Fibroblast of villous mesenchyme (primary cell): Measurements from ENCODE around the gene TMEM17. TPM values are rescaled to one million over a fixed set of nuclear protein-coding genes. Genes with fewer than 3 reads are reported as not detected.
"Not testable (repeated sequence)": the region's sequence is repeated elsewhere in the genome, so short reads cannot be mapped to it uniquely, and the experiment has no call there.

Experiments used
- DNase-seq: peaks from one replicate; pipeline ENCODE4 v3.0.0-alpha.2; 2010; ENCODE audit warnings: low read depth
- H3K4me3 ChIP-seq: 2 replicates; pipeline ENCODE4 v1.5.1; 2011; ENCODE audit warnings: low read depth, mild to moderate bottlenecking, low read length
- CTCF ChIP-seq: IDR thresholded peaks from 2 replicates; pipeline ENCODE4 v1.5.1; 2012; ENCODE audit warnings: low read depth, mild to moderate bottlenecking, low read length; ENCODE audit not compliant: insufficient read depth
- total RNA-seq: library from RNA; depleted of rRNA; stranded (reverse); fragments of >200 nt; gene quantifications from 2 replicates; pipeline ENCODE4 v1.2.3, GENCODE V29; 2012

TMEM17 gene
- total RNA-seq, 1 donor: 3.0 TPM

- H3K4me3 ChIP-seq: no peak overlapping the region
- no peak for DNase-seq
- no peak for TF ChIP-seq CTCF
Measured at GRCh38 chr2:62527478-62528210, 21.6 kb upstream of the TMEM17 start.

GRCh38 chr2:62526531-62527381 is 20.8 kb upstream of the TMEM17 start:
- DNase-seq: no peak
- H3K4me3 ChIP-seq: no peak overlapping the region
- TF ChIP-seq CTCF: no peak

- H3K4me3 ChIP-seq: no peak overlapping the region
- no peak for DNase-seq
- no peak for TF ChIP-seq CTCF
Measured at GRCh38 chr2:62525549-62526269, 19.7 kb upstream of the TMEM17 start.

GRCh38 chr2:62524293-62524941 is 18.4 kb upstream of the TMEM17 start:
- H3K4me3 ChIP-seq: no peak overlapping the region
- no peak for TF ChIP-seq CTCF
- peak; percentile 47 for DNase-seq

- DNase-seq, H3K4me3 ChIP-seq: not testable (repeated sequence)
Measured at GRCh38 chr2:62521061-62521460, 15.1 kb upstream of the TMEM17 start.

- H3K4me3 ChIP-seq: no peak overlapping the region
- no peak for DNase-seq
- no peak for TF ChIP-seq CTCF
Measured at GRCh38 chr2:62512384-62512783, 6.4 kb upstream of the TMEM17 start.
